HG03432 (cell line): ENCODE results near the gene VWA3B.

ENCODE experiments used
- ATAC-seq: cut with Tn5 transposase; IDR thresholded peaks from one replicate; pipeline ENCODE4 v1.9.1; 2021; ENCODE audit warnings: mild to moderate bottlenecking, moderate library complexity; ENCODE audit not compliant: unreplicated experiment

VWA3B gene

GRCh38 chr2:98324181-98324580 is 237.2 kb downstream of the VWA3B start:
- ATAC-seq, result no peak

GRCh38 chr2:98327776-98328175 is 240.8 kb downstream of the VWA3B start:
- ATAC-seq, result no peak

GRCh38 chr2:98329549-98329948 is 242.6 kb downstream of the VWA3B start:
- ATAC-seq, result no peak

- ATAC-seq, result no peak
Measured at GRCh38 chr2:98332989-98333388, 246.0 kb downstream of the VWA3B start.

- no peak for ATAC-seq
Measured at GRCh38 chr2:98333922-98334321, 247.0 kb downstream of the VWA3B start.

GRCh38 chr2:98334439-98335078 is 247.6 kb downstream of the VWA3B start:
- ATAC-seq, result no peak

GRCh38 chr2:98335271-98335670 is 248.3 kb downstream of the VWA3B start:
- no peak for ATAC-seq

- ATAC-seq, result no peak
Measured at GRCh38 chr2:98341241-98341640, 254.3 kb downstream of the VWA3B start.

GRCh38 chr2:98343285-98343684 is 256.3 kb downstream of the VWA3B start:
- ATAC-seq, result no peak

GRCh38 chr2:98346311-98347236 is 259.6 kb downstream of the VWA3B start, which contains the start of gene CNGA3:
Gene CNGA3 (plus strand): TSS chr2:98346456. CDS start chr2:98369976, 23,520 bp downstream.
- no peak for ATAC-seq

GRCh38 chr2:98347298-98348065 is 260.5 kb downstream of the VWA3B start:
- no peak for ATAC-seq

GRCh38 chr2:98348066-98348561 is 261.1 kb downstream of the VWA3B start:
- ATAC-seq, result no peak

- ATAC-seq, result no peak
Measured at GRCh38 chr2:98350411-98350810, 263.4 kb downstream of the VWA3B start.

- no peak for ATAC-seq
Measured at GRCh38 chr2:98355881-98356280, 268.9 kb downstream of the VWA3B start.

GRCh38 chr2:98356729-98357128 is 269.8 kb downstream of the VWA3B start:
- ATAC-seq, result no peak

GRCh38 chr2:98357849-98358248 is 270.9 kb downstream of the VWA3B start:
- no peak for ATAC-seq

- ATAC-seq, result no peak
Measured at GRCh38 chr2:98359986-98360385, 273.0 kb downstream of the VWA3B start.
